ENCODE data around the gene ASMTL. TPM values are rescaled to one million over a fixed set of nuclear protein-coding genes. Genes with fewer than 3 reads are reported as not detected.

ASMTL gene
- total RNA-seq, 2 donors from 2014 or later = 30.8 to 43.5 TPM

DNA sequence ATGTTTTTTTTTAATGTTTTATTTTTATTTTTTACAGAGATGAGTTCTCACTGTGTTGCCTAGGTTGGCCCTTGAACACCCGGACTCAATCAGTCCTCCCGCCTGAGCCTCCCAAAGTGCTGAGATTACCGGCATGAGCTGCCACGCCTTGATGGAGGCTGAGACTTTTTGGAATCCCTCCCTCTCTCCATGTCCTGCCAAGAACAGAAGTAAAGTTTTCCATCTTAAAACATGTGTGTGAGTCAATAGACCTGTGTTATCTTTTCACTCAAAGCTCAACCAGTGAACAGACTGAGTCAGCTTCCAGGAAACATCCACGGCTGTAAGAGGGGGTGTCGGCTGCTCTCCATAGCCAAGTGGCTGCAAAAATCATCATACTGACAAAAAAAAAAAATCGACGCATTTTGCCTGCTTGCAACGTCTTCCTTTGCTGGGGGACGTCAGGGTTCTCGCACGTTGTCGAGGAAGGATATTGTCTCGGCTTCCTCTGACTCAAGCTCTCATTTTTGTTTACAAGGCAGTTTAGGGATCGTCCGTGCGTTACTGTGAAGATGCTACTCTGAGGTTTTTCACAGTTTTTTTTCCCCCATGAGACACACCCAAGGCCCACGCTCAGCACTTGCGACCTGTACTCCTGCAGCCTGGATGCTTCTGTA, 10.0 kb upstream of the ASMTL start:
- no peaks in the 10 kb centered on the region for H3K36me3 ChIP-seq
- no peaks in the 10 kb centered on the region for H3K4me1 ChIP-seq (ENCODE audit: control insufficient read depth in 1 of 2, low read depth in 2 of 2)
- H3K4me3 ChIP-seq = no peak overlapping the region
- H3K27ac ChIP-seq = no peak overlapping the region
- TF ChIP-seq CTCF (IDR thresholded peaks at IDR 0.05) = no peak
- ATAC-seq (ENCODE audit: insufficient number of reproducible peaks, low FRiP score, low read depth) (no peak), DNase-seq (ENCODE audit: low spot score) (no peak)
- no peaks in the 10 kb centered on the region for H3K27me3 ChIP-seq (replicated peaks; ENCODE audit: insufficient read depth)
- H3K9me3 ChIP-seq = no peaks in the 10 kb centered on the region

DNA sequence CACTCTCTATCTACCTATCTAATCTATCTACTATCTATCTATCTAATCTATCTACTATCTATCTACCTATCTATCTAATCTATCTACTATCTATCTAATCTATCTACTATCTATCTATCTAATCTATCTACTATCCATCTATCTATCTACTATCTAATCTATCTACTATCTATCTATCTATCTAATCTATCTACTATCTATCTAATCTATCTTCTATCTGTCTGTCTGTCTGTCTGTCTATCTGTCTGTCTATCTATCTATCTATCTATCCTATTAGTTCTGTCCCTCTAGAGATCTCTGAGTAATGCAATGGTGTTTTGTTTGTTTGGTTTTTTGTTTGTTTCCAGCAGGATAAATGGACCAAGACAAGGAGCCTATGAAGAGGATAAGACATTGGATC, 9.4 kb upstream of the ASMTL start:
- H3K27ac ChIP-seq = no peak overlapping the region
- H3K9me3 ChIP-seq = no peaks in the 10 kb centered on the region
- no peak for TF ChIP-seq CTCF (IDR thresholded peaks at IDR 0.05)
- DNase-seq (ENCODE audit: low spot score) (no peak), ATAC-seq (ENCODE audit: insufficient number of reproducible peaks, low FRiP score, low read depth) (no peak)
- H3K27me3 ChIP-seq (replicated peaks; ENCODE audit: insufficient read depth) = no peaks in the 10 kb centered on the region
- H3K4me3 ChIP-seq = no peak overlapping the region
- no peaks in the 10 kb centered on the region for H3K36me3 ChIP-seq
- H3K4me1 ChIP-seq (ENCODE audit: control insufficient read depth in 1 of 2, low read depth in 2 of 2) = no peaks in the 10 kb centered on the region

- Histone ChIP-seq H3K27ac (no peak overlapping the region), H3K4me1 (ENCODE audit: control insufficient read depth in 1 of 2, low read depth in 2 of 2) (peaks cover 8 to 13% of the 10 kb centered on the region in 2 donors), H3K36me3 (no peaks in the 10 kb centered on the region), H3K4me3 (no peak overlapping the region), H3K9me3 (no peaks in the 10 kb centered on the region), H3K27me3 (replicated peaks; ENCODE audit: insufficient read depth) (no peaks in the 10 kb centered on the region)
- no peak for TF ChIP-seq CTCF (IDR thresholded peaks at IDR 0.05)
- no peak for ATAC-seq (ENCODE audit: insufficient number of reproducible peaks, low FRiP score, low read depth)
- no peak for DNase-seq (ENCODE audit: low spot score)
Measured at GRCh38 chrX:1455948-1456280, 3.2 kb upstream of the ASMTL start.

DNA sequence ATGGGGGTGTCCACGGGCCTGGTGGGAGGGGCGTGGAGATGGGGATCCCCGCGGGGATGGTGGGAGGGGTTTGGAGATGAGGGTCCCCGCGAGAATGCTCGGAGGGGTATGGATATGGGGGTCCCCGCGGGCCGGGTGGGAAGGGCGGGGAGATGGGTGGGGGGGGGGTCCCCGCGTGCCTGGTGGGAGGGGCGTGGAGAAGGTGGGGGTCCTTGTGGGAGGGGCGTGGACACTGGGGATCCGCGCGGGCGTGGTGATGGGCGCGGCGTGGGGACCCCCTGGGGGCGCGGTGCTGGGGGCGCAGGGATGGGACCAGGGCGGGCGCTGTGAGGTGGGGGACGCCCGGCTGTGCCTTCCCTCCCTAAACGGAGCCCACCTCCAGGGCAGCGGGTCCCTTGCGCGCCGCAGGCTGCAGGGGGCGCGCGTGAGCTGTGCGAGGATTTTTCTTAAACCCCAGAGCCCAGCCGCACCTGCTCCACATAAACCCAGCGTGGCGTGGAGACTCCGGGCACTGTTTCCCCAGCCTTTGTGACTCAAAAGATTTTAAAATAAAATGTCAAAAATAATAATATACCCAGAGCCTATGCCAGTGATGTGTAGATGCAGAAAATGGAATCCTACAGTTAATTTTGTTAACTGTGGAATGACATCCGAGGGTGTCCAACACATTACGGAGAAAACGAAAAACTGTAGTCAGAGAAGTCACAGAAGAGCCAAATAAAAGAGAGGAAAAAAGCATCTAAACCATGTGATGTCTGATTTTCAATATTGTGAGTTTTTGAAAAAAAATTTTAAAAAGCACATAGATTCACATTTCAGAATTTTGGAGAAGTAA, 1.5 kb upstream of the ASMTL start:
- peak overlapping the region; percentile 89 for H3K4me3 ChIP-seq
- peak; percentile 98 for TF ChIP-seq CTCF (IDR thresholded peaks at IDR 0.05)
- H3K9me3 ChIP-seq = no peaks in the 10 kb centered on the region
- H3K36me3 ChIP-seq = no peaks in the 10 kb centered on the region
- no peak overlapping the region for H3K27ac ChIP-seq
- ATAC-seq (ENCODE audit: insufficient number of reproducible peaks, low FRiP score, low read depth) (peak; percentile 50), DNase-seq (ENCODE audit: low spot score) (peak; percentile 41)
- H3K27me3 ChIP-seq (replicated peaks; ENCODE audit: insufficient read depth) = no peaks in the 10 kb centered on the region
- peaks cover 8 to 22% of the 10 kb centered on the region in 2 donors for H3K4me1 ChIP-seq (ENCODE audit: control insufficient read depth in 1 of 2, low read depth in 2 of 2)

DNA sequence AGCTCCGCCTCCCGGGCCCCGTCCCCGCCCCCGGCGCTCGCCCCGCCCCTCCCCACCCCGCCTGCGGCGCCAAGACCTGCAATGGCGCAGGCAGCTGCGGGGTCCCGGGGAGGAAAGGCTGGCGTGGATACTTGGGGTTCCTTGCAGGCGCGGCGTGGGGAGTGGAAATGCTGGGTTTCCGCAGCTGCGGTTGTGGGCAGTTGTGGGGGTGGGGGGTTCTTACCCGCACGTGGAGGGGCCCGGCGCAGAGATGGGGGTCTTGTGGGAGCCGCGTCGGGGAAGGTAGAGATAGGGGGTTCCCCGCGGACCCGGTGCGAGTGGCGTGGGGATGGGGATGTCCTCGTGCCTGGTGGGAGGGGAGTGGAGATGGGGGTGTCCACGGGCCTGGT, 680 bp upstream of the ASMTL start:
- ATAC-seq (ENCODE audit: insufficient number of reproducible peaks, low FRiP score, low read depth) (peak; percentile 15), DNase-seq (ENCODE audit: low spot score) (peak; percentile 43)
- H3K27ac ChIP-seq = peak overlapping the region; percentile 96
- TF ChIP-seq CTCF (IDR thresholded peaks at IDR 0.05) = no peak
- peaks cover 8 to 22% of the 10 kb centered on the region in 2 donors for H3K4me1 ChIP-seq (ENCODE audit: control insufficient read depth in 1 of 2, low read depth in 2 of 2)
- H3K36me3 ChIP-seq = no peaks in the 10 kb centered on the region
- no peaks in the 10 kb centered on the region for H3K27me3 ChIP-seq (replicated peaks; ENCODE audit: insufficient read depth)
- H3K9me3 ChIP-seq = no peaks in the 10 kb centered on the region
- H3K4me3 ChIP-seq = peak overlapping the region; percentile 89

Data from thoracic aorta (tissue), 2 donors.